Activated CD4-positive, alpha-beta T cell treated with anti-CD3 and anti-CD28 coated beads for 1 hour (primary cell): ENCODE measurements around the gene PKNOX2.

Source experiments
- DNase-seq: peaks from one replicate; pipeline ENCODE4 v3.0.0-alpha.2; 2020

The PKNOX2 gene

DNA sequence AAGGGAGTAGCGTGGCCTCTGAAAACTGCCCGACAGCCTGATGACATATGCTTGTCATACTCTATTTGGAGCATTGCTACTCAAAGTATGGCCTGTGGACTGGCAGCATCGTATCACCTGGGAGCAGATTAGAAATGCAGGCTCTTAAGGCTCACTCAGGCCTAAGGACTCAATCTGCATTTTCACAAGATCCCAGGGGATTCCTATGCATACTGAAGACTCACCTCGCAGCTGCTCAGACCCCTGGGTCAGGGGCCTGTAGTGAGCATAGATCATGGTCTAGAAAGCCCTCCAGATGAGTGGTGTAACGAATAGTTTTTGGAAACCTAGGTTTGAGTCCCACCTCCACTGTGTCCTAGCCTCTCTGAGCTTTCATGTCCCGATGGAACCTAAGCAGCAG, 205.3 kb downstream of the PKNOX2 start:
- DNase-seq = no peak

DNA sequence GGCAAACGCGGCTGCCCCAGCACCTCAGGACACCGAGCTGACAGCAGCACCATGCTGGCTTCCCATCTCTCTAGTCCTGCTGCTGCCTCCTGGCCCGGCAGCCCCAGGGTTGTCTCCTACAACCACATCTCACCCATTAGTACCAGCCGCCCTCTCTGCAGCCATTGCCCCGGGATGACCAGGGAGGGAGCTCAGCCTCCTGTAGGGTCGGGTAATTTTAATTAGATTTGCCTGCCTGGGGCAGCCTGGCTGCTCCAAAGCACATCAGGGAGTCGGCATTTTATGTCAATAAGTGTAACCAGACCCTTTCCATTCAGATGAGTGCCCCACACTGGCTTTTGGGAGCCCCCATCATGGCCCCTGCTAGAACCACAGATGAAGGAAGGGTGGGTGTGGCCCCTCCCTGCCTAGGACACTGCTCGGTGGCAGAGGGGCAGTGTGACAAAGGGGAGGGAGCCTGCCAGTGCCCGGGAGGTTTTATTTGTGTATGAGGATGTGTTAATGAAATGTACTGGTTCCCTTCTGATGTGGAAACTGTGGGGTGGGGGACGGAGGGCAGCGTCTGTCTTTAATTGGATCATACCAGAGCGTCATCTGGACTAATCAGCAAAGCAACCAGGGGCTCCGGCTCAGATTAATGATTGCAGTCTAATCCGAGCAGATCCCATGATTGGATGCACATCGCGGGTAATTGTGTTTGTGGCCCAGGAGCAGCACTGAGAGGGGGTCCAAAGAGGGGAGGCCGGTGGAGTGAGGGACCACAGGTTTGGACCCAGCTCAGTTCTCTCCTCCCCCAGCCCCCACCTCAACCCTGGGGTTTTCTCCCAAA, 206.2 kb downstream of the PKNOX2 start:
- no peak for DNase-seq

- no peak for DNase-seq
Measured at GRCh38 chr11:125371431-125371935, 206.9 kb downstream of the PKNOX2 start.

GRCh38 chr11:125372088-125372487, 207.5 kb downstream of the PKNOX2 start:
- DNase-seq = no peak

GRCh38 chr11:125372911-125373310, 208.4 kb downstream of the PKNOX2 start:
- DNase-seq = no peak

DNA sequence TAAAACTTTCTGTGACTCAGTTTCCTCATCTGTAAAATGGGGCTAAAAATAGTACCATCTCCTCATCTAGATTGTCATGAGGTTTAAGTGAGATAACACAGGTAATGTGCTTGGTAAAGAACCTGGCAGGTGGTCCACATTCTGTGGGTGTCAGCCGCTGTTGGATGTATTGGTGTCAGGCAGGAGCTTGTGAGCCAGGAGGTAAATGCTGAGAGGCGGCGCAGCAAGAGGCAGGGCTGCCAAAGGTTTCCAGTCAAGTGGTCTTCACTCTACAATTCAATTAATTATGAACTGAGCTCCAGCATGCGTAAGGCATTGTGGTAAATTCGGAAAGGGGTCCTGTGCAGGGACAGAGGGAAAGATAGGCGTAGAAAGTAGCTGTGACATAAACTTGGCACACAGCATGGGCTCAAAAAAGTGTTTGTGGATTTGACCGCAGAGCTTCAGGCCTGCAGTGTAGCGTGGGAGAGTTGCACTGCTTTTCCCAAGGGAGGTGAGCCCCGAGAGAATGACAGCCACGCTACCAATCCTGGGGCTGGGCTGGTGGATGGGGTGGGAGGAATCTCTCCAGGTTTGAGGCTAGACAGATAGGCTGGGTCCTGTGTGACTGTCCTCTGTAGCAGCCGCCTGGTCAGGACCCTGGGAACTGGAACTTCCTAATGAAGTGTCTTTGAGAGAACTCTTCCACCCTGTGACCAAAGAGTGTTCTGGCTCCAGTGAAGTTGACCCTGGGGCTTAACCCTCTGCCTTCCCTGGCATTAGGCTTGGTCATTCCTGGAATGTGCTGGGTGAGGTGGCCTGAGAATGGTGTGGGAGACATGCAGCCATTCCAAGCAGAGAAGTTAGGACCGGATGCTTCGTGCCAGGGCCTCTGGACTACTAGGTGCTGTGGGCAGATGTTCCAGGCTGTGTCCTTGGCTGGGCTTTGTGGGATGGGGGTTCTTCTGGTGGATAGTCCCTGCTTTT, 209.2 kb downstream of the PKNOX2 start:
- no peak for DNase-seq

- no peak for DNase-seq
Measured at GRCh38 chr11:125374398-125374797, 209.8 kb downstream of the PKNOX2 start.

DNA sequence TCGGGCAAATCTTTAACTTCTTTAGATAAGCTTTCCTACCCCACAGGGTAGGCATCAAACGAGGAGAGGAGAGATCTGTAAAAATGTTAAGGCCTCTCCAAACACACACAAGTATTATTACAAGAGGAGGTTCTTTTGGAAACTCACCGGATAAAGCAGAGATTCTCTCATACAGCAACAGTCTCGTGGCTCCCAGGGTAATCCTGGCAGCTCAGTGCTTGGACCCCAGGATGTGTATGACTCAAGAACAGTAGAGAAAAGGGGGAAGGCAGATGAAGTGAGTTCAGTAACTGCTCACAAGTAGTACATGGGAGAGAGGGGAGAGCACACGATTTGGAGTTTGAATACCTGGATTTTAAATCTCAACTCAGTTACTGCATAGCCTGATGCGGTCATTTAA, 210.6 kb downstream of the PKNOX2 start:
- no peak for DNase-seq

- no peak for DNase-seq
Measured at GRCh38 chr11:125376117-125376516, 211.6 kb downstream of the PKNOX2 start.

DNA sequence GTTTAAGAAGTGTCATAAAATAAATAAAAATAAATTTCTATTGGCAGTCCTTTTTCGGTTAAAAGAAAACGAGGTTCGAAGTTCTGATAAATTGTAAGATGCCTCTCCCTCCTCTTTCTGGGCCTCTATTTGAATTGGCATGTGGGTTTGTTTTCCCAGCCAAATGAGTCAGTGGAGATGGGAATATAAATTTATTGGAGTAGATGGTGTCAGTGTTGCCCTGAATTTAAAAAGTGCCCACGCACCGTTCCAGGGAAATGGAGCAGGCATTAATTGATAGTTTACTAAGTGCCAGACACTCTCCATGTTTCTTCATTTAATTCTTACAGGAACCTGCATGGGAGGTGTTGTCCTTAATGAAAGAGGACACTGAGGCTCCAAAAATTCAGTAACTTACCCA, 212.3 kb downstream of the PKNOX2 start:
- DNase-seq = no peak

GRCh38 chr11:125378083-125378482, 213.5 kb downstream of the PKNOX2 start:
- DNase-seq = no peak

- no peak for DNase-seq
Measured at GRCh38 chr11:125378571-125378970, 214.0 kb downstream of the PKNOX2 start.

- DNase-seq = no peak
Measured at GRCh38 chr11:125379565-125379964, 215.0 kb downstream of the PKNOX2 start.

DNA sequence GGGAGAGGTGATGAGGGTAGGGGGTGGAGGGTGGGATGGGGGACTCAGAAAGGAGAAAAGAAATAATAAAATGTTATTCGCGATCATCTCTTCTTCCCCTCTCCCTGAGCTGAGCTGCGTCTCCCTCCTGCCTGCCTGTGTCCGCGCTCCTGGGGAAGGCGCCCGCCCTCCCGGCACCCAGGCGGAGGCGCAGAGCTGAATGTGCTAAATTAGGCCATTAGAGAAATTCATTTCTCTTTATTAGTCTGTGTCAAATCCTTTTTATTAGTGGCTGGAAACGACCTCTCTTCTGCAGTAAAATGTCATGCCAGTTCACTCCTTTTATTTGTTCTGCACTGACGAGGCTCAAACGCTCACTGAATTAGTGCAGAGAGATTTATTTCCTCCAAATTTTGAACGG, 215.4 kb downstream of the PKNOX2 start:
- no peak for DNase-seq

GRCh38 chr11:125380756-125381445, 216.3 kb downstream of the PKNOX2 start:
- DNase-seq = no peak

DNA sequence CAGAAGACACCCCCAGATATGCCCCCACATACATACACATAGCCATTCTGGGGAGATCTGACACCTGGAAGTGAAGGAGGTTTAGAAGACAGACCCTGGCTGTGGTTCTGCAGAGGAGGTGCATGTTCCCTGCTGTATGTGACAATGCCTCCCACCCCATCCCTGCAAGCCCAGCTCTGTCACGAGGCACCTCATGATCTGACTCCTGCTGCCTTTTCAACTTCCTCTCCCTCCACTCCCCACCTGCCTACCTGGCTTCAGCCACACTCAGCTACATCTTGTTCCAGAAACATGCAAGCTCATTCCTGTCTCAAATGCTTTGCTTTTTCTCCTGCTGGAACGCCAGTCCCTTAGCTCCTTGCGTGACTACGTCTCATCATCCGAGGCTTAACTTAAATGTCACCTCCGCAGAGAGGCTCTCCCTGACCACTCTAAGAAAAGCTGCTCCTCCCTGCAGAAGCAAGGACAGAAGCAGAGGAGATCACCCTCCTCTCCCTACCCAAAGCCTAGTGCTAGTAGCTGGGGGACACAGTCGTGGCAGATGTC, 217.0 kb downstream of the PKNOX2 start:
- no peak for DNase-seq

- DNase-seq = no peak
Measured at GRCh38 chr11:125382314-125382791, 217.8 kb downstream of the PKNOX2 start.

GRCh38 chr11:125382822-125383221, 218.3 kb downstream of the PKNOX2 start:
- no peak for DNase-seq

DNA sequence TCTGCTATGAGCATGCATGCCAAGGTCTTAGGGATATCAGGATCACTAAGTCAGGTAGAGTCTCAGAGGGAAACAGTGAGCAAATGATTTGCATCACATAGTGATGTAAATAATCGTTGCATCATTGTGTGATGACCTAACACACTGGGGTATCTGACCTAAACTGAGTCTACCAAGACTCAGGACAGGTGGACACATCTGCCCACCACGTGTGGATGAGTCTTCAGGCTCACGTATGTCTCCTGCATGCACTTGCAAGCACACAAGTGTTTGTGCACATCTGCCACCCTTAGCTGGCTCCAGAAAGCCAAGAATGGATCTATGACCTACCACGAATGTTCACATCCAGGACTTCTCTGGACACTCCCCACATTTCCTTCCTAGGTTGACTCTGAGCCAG, 220.3 kb downstream of the PKNOX2 start:
- DNase-seq = no peak

DNA sequence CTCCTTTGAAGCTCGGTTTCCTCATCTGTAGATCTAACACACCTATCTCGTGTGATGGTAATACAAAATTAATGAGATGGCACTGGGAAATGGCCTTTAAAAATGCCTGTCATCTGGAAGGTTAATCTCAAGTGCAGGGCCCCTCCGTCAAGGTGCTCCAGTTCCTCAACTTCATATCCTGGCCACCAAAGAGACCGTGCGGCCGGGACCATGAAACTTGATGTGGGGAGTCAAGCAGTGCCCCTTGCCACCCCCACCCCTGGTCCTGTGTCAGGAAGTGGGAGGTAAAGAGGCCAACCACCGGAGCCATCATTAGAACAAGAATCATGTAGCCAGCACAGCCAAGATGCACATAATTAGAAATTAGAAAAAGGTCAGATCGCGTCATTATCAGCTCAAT, 223.3 kb downstream of the PKNOX2 start:
- DNase-seq = no peak

GRCh38 chr11:125388611-125389010, 224.1 kb downstream of the PKNOX2 start:
- DNase-seq = no peak

DNA sequence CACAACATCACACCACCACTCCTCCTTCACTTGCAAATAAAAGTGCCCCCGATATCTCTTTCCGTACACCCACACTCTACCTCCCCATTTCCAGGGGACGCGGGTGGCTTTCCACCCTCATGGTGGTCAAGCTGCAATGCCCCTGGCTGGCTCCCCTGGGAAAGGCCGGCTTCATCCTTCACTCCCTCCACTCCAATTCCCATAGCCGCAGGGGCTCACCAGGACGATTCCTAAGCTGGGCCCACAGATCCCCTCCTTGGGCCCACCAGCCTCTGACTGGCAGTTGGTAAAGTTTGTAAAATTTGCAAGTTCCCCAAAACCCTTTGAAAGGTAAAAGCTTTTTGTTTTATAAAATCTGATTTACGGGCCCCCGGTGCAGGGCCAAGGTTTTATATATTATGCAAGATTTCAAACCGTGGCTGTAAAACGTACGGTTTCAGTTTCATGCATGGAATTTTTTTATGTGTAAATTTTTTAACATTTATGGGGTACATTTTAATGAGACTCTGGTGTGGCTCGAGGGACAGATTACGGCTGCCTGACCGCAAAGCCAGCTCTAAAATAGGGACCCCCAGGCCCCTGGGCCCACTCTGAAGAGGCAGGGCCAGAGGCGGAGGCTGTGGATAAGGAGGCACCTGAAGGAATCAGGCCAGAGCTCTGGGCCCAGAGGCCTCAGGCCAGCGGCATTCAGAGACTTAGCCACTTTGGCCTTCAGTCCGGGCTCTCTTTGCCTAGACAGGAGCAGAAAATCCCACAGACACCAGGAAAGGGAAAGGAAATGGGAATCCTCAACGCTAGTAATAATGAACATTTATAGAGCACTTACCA, 225.0 kb downstream of the PKNOX2 start:
- no peak for DNase-seq
